IMR-90 (cell line): ENCODE measurements around the gene SMYD5. TPM values are rescaled to one million over a fixed set of nuclear protein-coding genes. Genes with fewer than 3 reads are reported as not detected.

Experiments
- ATAC-seq: fragments of 200-7000 bp; cut with Tn5 transposase; 2 replicates; pipeline ENCODE4 v1.9.1; 2020; ENCODE audit warnings: low read depth, mild to moderate bottlenecking, moderate library complexity
- BruUV-seq: library from RNA; stranded (reverse); fragments of 400-500 nt; replicated peaks from 2 replicates; lab custom pipeline; 2021; lab: Mats Ljungman, UMichigan
- CTCF ChIA-PET: fragments of 300-600 bp; formaldehyde crosslinking; extraction: SDS; loops from one replicate; lab custom pipeline; 2021; ENCODE audit warnings: antibody characterized with exemption; lab: Yijun Ruan, JAX
- POLR2A ChIA-PET: fragments of 300-600 bp; sonication (Branson Sonifier 250); formaldehyde crosslinking; loops from one replicate; lab custom pipeline; 2022; ENCODE audit warnings: antibody characterized with exemption; ENCODE audit not compliant: unreplicated experiment; lab: Charles Lee
- DNase-seq: peaks from one replicate; pipeline ENCODE4 v3.0.0; 2013
- H2AFZ ChIP-seq: replicated peaks from 2 replicates; pipeline ENCODE3; 2013; ENCODE audit warnings: low read length, mild to moderate bottlenecking; ENCODE audit not compliant: poor library complexity
- H2AK5ac ChIP-seq: 2 replicates; pipeline ENCODE4 v1.6.1; 2013; ENCODE audit warnings: low read depth, low read length, inconsistent platforms
- H2AK9ac ChIP-seq: replicated peaks from 2 replicates; pipeline ENCODE3; 2013; ENCODE audit warnings: mild to moderate bottlenecking, low read depth, low read length, moderate library complexity; ENCODE audit not compliant: poor library complexity
- H2BK120ac ChIP-seq: 2 replicates; pipeline ENCODE4 v1.6.1; 2013; ENCODE audit warnings: low read depth, low read length, inconsistent platforms
- H2BK15ac ChIP-seq: 3 replicates; pipeline ENCODE4 v1.6.1; 2013; ENCODE audit warnings: low read depth, low read length, inconsistent platforms
- H2BK20ac ChIP-seq: 2 replicates; pipeline ENCODE4 v1.6.1; 2013; ENCODE audit warnings: low read depth, mild to moderate bottlenecking, inconsistent platforms, low read length, moderate library complexity
- H2BK5ac ChIP-seq: 2 replicates; pipeline ENCODE4 v1.6.1; 2013; ENCODE audit warnings: mild to moderate bottlenecking, low read depth, low read length, inconsistent platforms; ENCODE audit not compliant: poor library complexity, severe bottlenecking
- H3K14ac ChIP-seq: replicated peaks from 2 replicates; pipeline ENCODE4 v1.6.1; 2013; ENCODE audit warnings: low read depth, low read length, inconsistent platforms
- H3K18ac ChIP-seq: 2 replicates; pipeline ENCODE4 v1.6.1; 2013; ENCODE audit warnings: low read depth, low read length, control low read depth
- H3K23ac ChIP-seq: 2 replicates; pipeline ENCODE4 v1.6.1; 2013; ENCODE audit warnings: low read depth, low read length, inconsistent platforms
- H3K27ac ChIP-seq: 2 replicates; pipeline ENCODE4 v1.5.1; 2013; ENCODE audit warnings: mild to moderate bottlenecking, control low read depth, low read length; ENCODE audit not compliant: insufficient read depth
- H3K27me3 ChIP-seq: 2 replicates; pipeline ENCODE4 v1.6.1; 2013; ENCODE audit warnings: low read length; ENCODE audit not compliant: control insufficient read depth, insufficient read depth
- H3K36me3 ChIP-seq: 2 replicates; pipeline ENCODE4 v1.6.1; 2013; ENCODE audit warnings: low read length, mixed read lengths; ENCODE audit not compliant: control insufficient read depth, insufficient read depth
- H3K4ac ChIP-seq: 2 replicates; pipeline ENCODE4 v1.6.1; 2013; ENCODE audit warnings: low read depth, low read length, inconsistent platforms
- H3K4me1 ChIP-seq: 2 replicates; pipeline ENCODE4 v1.6.1; 2013; ENCODE audit warnings: low read length, mixed read lengths; ENCODE audit not compliant: control insufficient read depth, insufficient read depth
- H3K4me2 ChIP-seq: 2 replicates; pipeline ENCODE4 v1.6.1; 2013; ENCODE audit warnings: low read depth, mild to moderate bottlenecking, control low read depth, low read length, moderate library complexity
- H3K4me3 ChIP-seq: 2 replicates; pipeline ENCODE4 v1.5.1; 2013; ENCODE audit warnings: low read depth, mild to moderate bottlenecking, control low read depth, low read length, moderate library complexity; ENCODE audit not compliant: insufficient read depth
- H3K56ac ChIP-seq: 2 replicates; pipeline ENCODE4 v1.6.1; 2013; ENCODE audit warnings: low read length, inconsistent platforms; ENCODE audit not compliant: insufficient read depth; ENCODE audit errors: extremely low read depth
- H3K79me1 ChIP-seq, 2 experiments: 2 replicates each; pipeline ENCODE4 v1.6.1; 2013; ENCODE audit warnings: low read length in 2 of 2, inconsistent platforms in 1 of 2, low read depth in 1 of 2
- H3K9ac ChIP-seq: 2 replicates; pipeline ENCODE4 v1.6.1; 2013; ENCODE audit warnings: low read depth, low read length, control low read depth
- H3K9me1 ChIP-seq: 2 replicates; pipeline ENCODE4 v1.6.1; 2013; ENCODE audit warnings: low read length, inconsistent platforms; ENCODE audit not compliant: insufficient read depth
- H3K9me3 ChIP-seq: 2 replicates; pipeline ENCODE4 v1.6.1; 2013; ENCODE audit warnings: low read length; ENCODE audit not compliant: control insufficient read depth, insufficient read depth
- H4K20me1 ChIP-seq: 2 replicates; pipeline ENCODE4 v1.6.1; 2013; ENCODE audit warnings: low read length, inconsistent platforms; ENCODE audit not compliant: insufficient read depth
- H4K5ac ChIP-seq: 2 replicates; pipeline ENCODE4 v1.6.1; 2013; ENCODE audit warnings: mild to moderate bottlenecking, low read depth, low read length, control low read depth
- H4K8ac ChIP-seq, 2 experiments: 2 replicates each; pipeline ENCODE4 v1.6.1; 2013; ENCODE audit warnings: low read depth in 2 of 2, low read length in 2 of 2, control low read depth in 1 of 2, inconsistent platforms in 1 of 2
- H4K91ac ChIP-seq: 2 replicates; pipeline ENCODE4 v1.6.1; 2013; ENCODE audit warnings: low read depth, low read length, inconsistent platforms; ENCODE audit not compliant: insufficient read depth
- MXI1 ChIP-seq: IDR thresholded peaks from 2 replicates; pipeline ENCODE4 v1.6.1; 2012; ENCODE audit warnings: low read depth, mild to moderate bottlenecking, low read length, moderate library complexity, borderline replicate concordance
- RAD21 ChIP-seq: IDR thresholded peaks from 2 replicates; pipeline ENCODE4 v1.6.1; 2012; ENCODE audit warnings: low read length, improper control_type of control experiment
- WGBS, 2 experiments: methylation state at CpG; one replicate each; pipeline versions ENCODE4 v1.1.5 to v1.1.7; 2013; ENCODE audit warnings: missing lambda C conversion rate in 2 of 2; ENCODE audit not compliant: insufficient read length in 1 of 2; ENCODE audit errors: extremely low coverage in 2 of 2; 5-methylcytosine and 5-hydroxymethylcytosine counted together
- dilution Hi-C: fragments of 300-500 bp; cut with HindIII; formaldehyde crosslinking; loops from one replicate; pipeline ENCODE4 v1.14.3; 2018; ENCODE audit warnings: low sequenced_read_pairs; ENCODE audit not compliant: unreplicated experiment
- in situ Hi-C: fragments of 300-500 bp; cut with MboI; formaldehyde crosslinking; loops from 3 replicates; pipeline ENCODE4 v1.14.3; 2019; ENCODE audit warnings: low sequenced_read_pairs, inconsistent platforms, mixed read lengths
- intact Hi-C: fragments of 100-400 bp; cut with micrococcal nuclease; formaldehyde crosslinking; loops from 2 replicates; pipeline ENCODE4 v1.10.0; 2022
- polyA plus RNA-seq, 3 experiments: library from polyadenylated mRNA; depleted of rRNA; stranded (reverse); fragments of >200 nt; gene quantifications; 2 replicates each; pipeline ENCODE4 v1.2.3, GENCODE V29; 2012; ENCODE audit warnings: low replicate concordance in 1 of 3
- total RNA-seq: library from RNA; depleted of rRNA; stranded (reverse); fragments of >200 nt; gene quantifications from 2 replicates; pipeline ENCODE4 v1.2.3, GENCODE V29; 2012
- TF ChIP-seq, protein P1 (sequence below): fragments of 150-350 bp; IDR thresholded peaks from 2 replicates; pipeline ENCODE4 v1.6.1; 2017; ENCODE audit warnings: mild to moderate bottlenecking, antibody characterized with exemption, low read length, low read depth
- TF ChIP-seq, protein P2 (sequence below): conservative IDR thresholded peaks from 2 replicates; pipeline ENCODE4 v1.5.1; 2012; ENCODE audit warnings: mild to moderate bottlenecking, low read depth, low read length, improper control_type of control experiment

SMYD5 gene
- total and polyA plus RNA-seq, 2 of the 4 experiments (the other 2 are of a cell fraction): 17.8 to 19.7 TPM

DNA sequence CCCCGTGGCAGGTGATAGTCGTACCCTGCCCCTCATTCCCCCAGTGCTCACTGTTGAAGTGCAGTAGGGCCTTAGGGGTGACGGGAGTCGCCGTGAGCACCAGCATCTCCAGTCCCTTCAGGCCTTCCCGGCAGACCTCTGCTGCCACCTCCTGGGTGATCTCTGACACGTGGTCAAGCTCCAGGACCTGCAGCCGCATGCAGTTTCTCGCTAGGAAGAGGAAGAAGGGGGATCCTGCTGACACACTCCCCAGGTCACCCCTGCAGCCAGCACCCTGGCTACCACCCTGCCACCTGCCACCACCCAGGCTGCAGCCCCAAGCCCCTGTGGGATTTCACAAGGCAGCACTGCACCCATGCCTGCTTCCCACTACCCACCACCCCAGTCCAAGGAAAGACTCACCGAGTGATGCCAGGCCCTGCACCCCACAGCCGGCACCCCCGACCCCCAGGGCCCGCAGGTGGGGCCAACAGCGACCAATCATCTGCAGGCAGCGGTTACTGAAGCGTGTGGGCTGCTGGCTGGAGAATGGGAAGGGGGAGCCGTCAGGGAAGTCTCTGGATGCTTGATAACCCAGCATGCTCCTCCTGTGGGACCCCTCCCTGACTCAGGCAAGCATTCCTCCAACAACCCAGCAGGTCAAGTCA lies 46.4 kb downstream of the SMYD5 start:
- no peaks in the 10 kb centered on the region for H3K79me1 ChIP-seq
- peak overlapping the region; percentile 62 for H2AFZ ChIP-seq
- H3K9ac ChIP-seq: no peak overlapping the region
- H3K4me2 ChIP-seq: no peak overlapping the region
- H3K9me1 ChIP-seq: 0 out of 2 replicates have a peak, but pooled peaks cover 3% of the 10 kb centered on the region
- no peak overlapping the region for H3K23ac ChIP-seq
- H3K27ac ChIP-seq: no peak overlapping the region
- no peak overlapping the region for H4K5ac ChIP-seq
- no peak overlapping the region for H2AK5ac ChIP-seq
- ATAC-seq: peak; percentile 84
- no peak overlapping the region for H3K4me3 ChIP-seq
- in situ Hi-C loops: no loop called here
- H2BK120ac ChIP-seq: no peak overlapping the region
- DNase-seq: peak; percentile 43
- no peak overlapping the region for H3K14ac ChIP-seq
- no peak overlapping the region for H2AK9ac ChIP-seq
- dilution Hi-C loops: no loop called here
- H3K9me3 ChIP-seq: no peaks in the 10 kb centered on the region
- ChIA-PET CTCF (interaction anchor here (0.7 kb wide), 1 partner anchor 11 kb away, joined by 4 read pairs; no protein-coding TSS in a partner anchor), POLR2A (no interaction called here)
- peaks cover 8% of the 10 kb centered on the region for H3K36me3 ChIP-seq
- H4K20me1 ChIP-seq: peaks cover 8% of the 10 kb centered on the region
- WGBS, 2 experiments: 21% methylated on average over 4 of the region's 17 CpGs; no CpG with 5 or more reads in 1 of the 2 experiments
- TF ChIP-seq, protein P1, sequence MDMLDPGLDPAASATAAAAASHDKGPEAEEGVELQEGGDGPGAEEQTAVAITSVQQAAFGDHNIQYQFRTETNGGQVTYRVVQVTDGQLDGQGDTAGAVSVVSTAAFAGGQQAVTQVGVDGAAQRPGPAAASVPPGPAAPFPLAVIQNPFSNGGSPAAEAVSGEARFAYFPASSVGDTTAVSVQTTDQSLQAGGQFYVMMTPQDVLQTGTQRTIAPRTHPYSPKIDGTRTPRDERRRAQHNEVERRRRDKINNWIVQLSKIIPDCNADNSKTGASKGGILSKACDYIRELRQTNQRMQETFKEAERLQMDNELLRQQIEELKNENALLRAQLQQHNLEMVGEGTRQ: peak; percentile 37; the same call in 1 of the 2 replicates
- TF ChIP-seq RAD21 (peak; percentile 46), MXI1 (no peak)
- TF ChIP-seq, protein P2, sequence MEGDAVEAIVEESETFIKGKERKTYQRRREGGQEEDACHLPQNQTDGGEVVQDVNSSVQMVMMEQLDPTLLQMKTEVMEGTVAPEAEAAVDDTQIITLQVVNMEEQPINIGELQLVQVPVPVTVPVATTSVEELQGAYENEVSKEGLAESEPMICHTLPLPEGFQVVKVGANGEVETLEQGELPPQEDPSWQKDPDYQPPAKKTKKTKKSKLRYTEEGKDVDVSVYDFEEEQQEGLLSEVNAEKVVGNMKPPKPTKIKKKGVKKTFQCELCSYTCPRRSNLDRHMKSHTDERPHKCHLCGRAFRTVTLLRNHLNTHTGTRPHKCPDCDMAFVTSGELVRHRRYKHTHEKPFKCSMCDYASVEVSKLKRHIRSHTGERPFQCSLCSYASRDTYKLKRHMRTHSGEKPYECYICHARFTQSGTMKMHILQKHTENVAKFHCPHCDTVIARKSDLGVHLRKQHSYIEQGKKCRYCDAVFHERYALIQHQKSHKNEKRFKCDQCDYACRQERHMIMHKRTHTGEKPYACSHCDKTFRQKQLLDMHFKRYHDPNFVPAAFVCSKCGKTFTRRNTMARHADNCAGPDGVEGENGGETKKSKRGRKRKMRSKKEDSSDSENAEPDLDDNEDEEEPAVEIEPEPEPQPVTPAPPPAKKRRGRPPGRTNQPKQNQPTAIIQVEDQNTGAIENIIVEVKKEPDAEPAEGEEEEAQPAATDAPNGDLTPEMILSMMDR: peak; percentile 45
- intact Hi-C loops: loop anchor here (5.0 kb wide), 1 partner anchor 98 kb away; no protein-coding TSS in a partner anchor
- no peak overlapping the region for H3K18ac ChIP-seq
- H3K56ac ChIP-seq: no peak overlapping the region
- no peaks in the 10 kb centered on the region for H3K4me1 ChIP-seq
- H4K8ac ChIP-seq: no peak overlapping the region
- BruUV-seq: no TSS peak
- H2BK5ac ChIP-seq: no peak overlapping the region
- no peaks in the 10 kb centered on the region for H3K27me3 ChIP-seq
- H3K4ac ChIP-seq: no peak overlapping the region
- H2BK20ac ChIP-seq: no peak overlapping the region
- H4K91ac ChIP-seq: no peak overlapping the region
- H2BK15ac ChIP-seq: no peak overlapping the region
